ENCODE measurements around the gene SYT1. TPM values are rescaled to one million over a fixed set of nuclear protein-coding genes. Genes with fewer than 3 reads are reported as not detected.

Gene SYT1
- total and polyA plus RNA-seq, 2 of the 4 experiments (the other 2 are of a cell fraction), result 2.8 to 3.0 TPM

- Histone ChIP-seq H4K5ac (ENCODE audit: low read depth, low read length) (no peak overlapping the region), H3K4me2 (ENCODE audit: low read depth, low read length) (no peak overlapping the region), H3K27me3 (ENCODE audit: control insufficient read depth, insufficient read depth, low read length) (no peaks in the 10 kb centered on the region), H3K4me1 (ENCODE audit: control insufficient read depth, insufficient read depth, low read length) (no peaks in the 10 kb centered on the region), H3K27ac (ENCODE audit: insufficient read depth, low read length) (no peak overlapping the region), H2AK5ac (ENCODE audit: low read depth, low read length) (no peak overlapping the region), H4K20me1 (ENCODE audit: insufficient read depth, low read length) (no peaks in the 10 kb centered on the region), H4K8ac (ENCODE audit: low read depth in 2 of 2, low read length in 2 of 2) (no peak overlapping the region), H4K91ac (ENCODE audit: insufficient read depth, low read depth, low read length) (no peak overlapping the region), H3K23ac (ENCODE audit: low read depth, low read length) (no peak overlapping the region), H2AK9ac (replicated peaks; ENCODE audit: low read depth, low read length, poor library complexity) (no peak overlapping the region), H2BK120ac (ENCODE audit: low read depth, low read length) (no peak overlapping the region), H3K9me1 (ENCODE audit: insufficient read depth, low read length) (peaks cover 2% of the 10 kb centered on the region; the same call in 1 of the 2 replicates), H3K4ac (ENCODE audit: low read depth, low read length) (no peak overlapping the region), H2BK15ac (ENCODE audit: low read depth, low read length) (no peak overlapping the region), H3K9ac (ENCODE audit: low read depth, low read length) (no peak overlapping the region), H3K9me3 (ENCODE audit: control insufficient read depth, insufficient read depth, low read length) (no peaks in the 10 kb centered on the region), H3K14ac (replicated peaks; ENCODE audit: low read depth, low read length) (no peak overlapping the region), H3K79me1 (ENCODE audit: low read depth in 1 of 2, low read length in 2 of 2) (no peaks in the 10 kb centered on the region), H2AFZ (replicated peaks; ENCODE audit: low read length, poor library complexity) (no peak overlapping the region), H3K36me3 (ENCODE audit: control insufficient read depth, insufficient read depth, low read length) (no peaks in the 10 kb centered on the region), H2BK20ac (ENCODE audit: low read depth, low read length) (no peak overlapping the region), H3K4me3 (ENCODE audit: insufficient read depth, low read depth, low read length) (no peak overlapping the region), H2BK5ac (ENCODE audit: low read depth, low read length, poor library complexity, severe bottlenecking) (no peak overlapping the region), H3K18ac (ENCODE audit: low read depth, low read length) (no peak overlapping the region), H3K56ac (ENCODE audit: extremely low read depth, insufficient read depth, low read length) (no peak overlapping the region)
- dilution Hi-C loops (cut with HindIII; ENCODE audit: low sequenced_read_pairs, unreplicated experiment), result no loop called here
- ChIA-PET CTCF (no interaction called here), POLR2A (ENCODE audit: unreplicated experiment) (no interaction called here)
- no peak for TF ChIP-seq MAZ (IDR thresholded peaks at IDR 0.05; ENCODE audit: borderline replicate concordance, low read depth, low read length)
- no peak for TF ChIP-seq SMC3 (IDR thresholded peaks at IDR 0.05; ENCODE audit: low read depth, low read length)
- TF ChIP-seq CTCF (conservative IDR thresholded peaks at IDR 0.05; ENCODE audit: low read depth, low read length), result no peak
- no peak for TF ChIP-seq POLR2A (IDR thresholded peaks at IDR 0.05; ENCODE audit: low read depth, low read length)
- TF ChIP-seq ELK1 (IDR thresholded peaks at IDR 0.05; ENCODE audit: borderline replicate concordance, low read depth, low read length), result no peak
- TF ChIP-seq CHD1 (IDR thresholded peaks at IDR 0.05; ENCODE audit: low read depth, low read length), result no peak
- TF ChIP-seq RFX5 (IDR thresholded peaks at IDR 0.05; ENCODE audit: low read depth, low read length), result no peak
- TF ChIP-seq MAFK (IDR thresholded peaks at IDR 0.05; ENCODE audit: low read depth, low read length), result no peak
- TF ChIP-seq FOS (IDR thresholded peaks at IDR 0.05; ENCODE audit: low read depth, low read length), result no peak
- TF ChIP-seq BHLHE40 (IDR thresholded peaks at IDR 0.05; ENCODE audit: low read depth, low read length), result no peak
- no peak for TF ChIP-seq CEBPB (IDR thresholded peaks at IDR 0.05; ENCODE audit: low read depth, low read length)
- no peak for TF ChIP-seq RAD21 (IDR thresholded peaks at IDR 0.05; ENCODE audit: low read length)
- no peak for TF ChIP-seq USF2 (IDR thresholded peaks at IDR 0.05; ENCODE audit: low read depth, low read length)
- TF ChIP-seq RCOR1 (IDR thresholded peaks at IDR 0.05; ENCODE audit: insufficient replicate concordance, low read length), result no peak
- TF ChIP-seq MXI1 (IDR thresholded peaks at IDR 0.05; ENCODE audit: borderline replicate concordance, low read depth, low read length), result no peak
- no peak for TF ChIP-seq NFE2L2 (IDR thresholded peaks at IDR 0.05; ENCODE audit: low read depth, low read length)
- in situ Hi-C loops (cut with MboI; ENCODE audit: low sequenced_read_pairs), result no loop called here
- ATAC-seq (ENCODE audit: low read depth) (no peak; the same call in 1 of the 2 replicates), DNase-seq (no peak)
- no CpG with 5 or more reads among the region's 2 CpGs for WGBS, 2 experiments (ENCODE audit: extremely low coverage in 2 of 2, insufficient read length in 1 of 2)
- no TSS peak for BruUV-seq (replicated peaks)
- intact Hi-C loops (cut with micrococcal nuclease), result no loop called here
Measured at GRCh38 chr12:79326222-79326621, 461.6 kb downstream of the SYT1 start.
